ENCODE measurements around the gene CTNNA2.

The CTNNA2 gene

DNA sequence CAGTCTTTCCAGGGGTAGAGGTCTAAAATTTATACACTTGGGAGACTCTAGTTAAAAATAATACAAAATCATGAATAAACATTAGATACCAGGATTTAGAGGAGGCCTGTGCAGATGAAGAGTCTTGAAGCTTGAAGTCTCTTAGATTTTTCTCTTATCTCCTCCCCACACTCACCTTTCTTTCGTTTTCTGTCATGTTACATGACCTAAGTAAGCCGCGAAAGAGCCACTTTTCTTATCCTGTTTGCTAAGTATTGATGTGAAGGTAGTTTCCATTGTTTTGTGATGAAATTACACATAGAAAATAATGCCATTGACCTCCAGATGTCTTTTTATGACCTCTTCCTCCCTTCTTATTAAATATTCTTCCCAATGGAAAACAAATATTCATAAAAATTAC lies 423.9 kb downstream of the CTNNA2 start:
- no peak for DNase-seq

- no peak for DNase-seq
Observed at GRCh38 chr2:79938648-79939047, 425.8 kb downstream of the CTNNA2 start.

DNA sequence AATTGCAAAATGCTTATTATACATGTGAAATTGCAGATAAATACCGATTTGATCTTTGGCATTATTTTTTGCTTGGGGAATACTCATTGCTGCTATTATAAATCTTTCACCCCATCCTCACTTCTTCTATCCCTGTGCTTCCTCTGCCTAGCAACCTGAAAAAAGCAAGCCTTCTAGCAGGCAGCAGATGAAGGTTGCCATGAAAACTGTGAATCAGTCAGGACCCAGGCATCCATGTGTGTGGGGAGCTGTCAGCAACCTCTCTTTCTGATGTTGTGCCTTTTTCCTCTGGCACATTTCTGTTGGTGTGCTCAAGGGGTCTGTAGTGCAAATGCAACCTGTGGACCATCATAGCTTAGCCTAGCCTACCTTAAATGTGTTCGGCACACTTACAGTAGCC lies 427.5 kb downstream of the CTNNA2 start:
- DNase-seq: no peak

DNA sequence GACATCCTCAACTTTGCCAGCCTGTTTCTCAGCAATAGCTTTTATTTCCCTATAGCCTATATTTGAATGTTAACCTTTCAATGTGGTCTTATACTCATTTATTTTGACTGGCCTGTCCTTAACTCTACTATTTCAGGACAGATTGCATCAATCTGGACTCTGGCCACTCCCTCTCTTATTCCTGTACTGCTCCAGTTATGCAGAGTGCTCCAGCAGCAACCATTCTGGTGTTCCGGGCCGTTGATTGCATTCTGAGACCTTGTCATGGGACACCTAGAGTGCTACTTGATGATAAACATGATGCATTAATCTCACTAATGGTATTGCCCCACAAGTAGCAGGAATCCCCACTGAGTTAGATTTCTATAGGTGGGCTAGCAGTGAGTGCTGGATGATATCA lies 428.3 kb downstream of the CTNNA2 start:
- DNase-seq: no peak

DNA sequence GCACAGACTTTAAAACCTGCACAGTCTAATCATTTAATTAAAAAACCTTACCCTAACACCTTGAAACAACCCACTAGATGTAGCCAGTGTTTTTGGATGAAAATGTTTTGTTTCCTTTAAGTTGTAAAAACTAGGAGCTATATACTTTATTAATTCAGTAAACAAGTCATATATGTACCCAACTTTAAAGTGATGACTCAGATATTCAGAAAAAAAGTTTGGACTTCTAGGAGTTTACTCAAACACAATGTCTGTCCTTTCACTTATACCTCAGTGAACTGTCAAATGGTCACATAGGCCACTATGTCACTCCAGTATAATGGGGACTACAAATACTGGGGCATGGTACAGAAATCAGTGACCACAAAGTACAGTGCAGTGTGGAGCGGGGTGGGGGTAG lies 431.4 kb downstream of the CTNNA2 start:
- DNase-seq: no peak

DNA sequence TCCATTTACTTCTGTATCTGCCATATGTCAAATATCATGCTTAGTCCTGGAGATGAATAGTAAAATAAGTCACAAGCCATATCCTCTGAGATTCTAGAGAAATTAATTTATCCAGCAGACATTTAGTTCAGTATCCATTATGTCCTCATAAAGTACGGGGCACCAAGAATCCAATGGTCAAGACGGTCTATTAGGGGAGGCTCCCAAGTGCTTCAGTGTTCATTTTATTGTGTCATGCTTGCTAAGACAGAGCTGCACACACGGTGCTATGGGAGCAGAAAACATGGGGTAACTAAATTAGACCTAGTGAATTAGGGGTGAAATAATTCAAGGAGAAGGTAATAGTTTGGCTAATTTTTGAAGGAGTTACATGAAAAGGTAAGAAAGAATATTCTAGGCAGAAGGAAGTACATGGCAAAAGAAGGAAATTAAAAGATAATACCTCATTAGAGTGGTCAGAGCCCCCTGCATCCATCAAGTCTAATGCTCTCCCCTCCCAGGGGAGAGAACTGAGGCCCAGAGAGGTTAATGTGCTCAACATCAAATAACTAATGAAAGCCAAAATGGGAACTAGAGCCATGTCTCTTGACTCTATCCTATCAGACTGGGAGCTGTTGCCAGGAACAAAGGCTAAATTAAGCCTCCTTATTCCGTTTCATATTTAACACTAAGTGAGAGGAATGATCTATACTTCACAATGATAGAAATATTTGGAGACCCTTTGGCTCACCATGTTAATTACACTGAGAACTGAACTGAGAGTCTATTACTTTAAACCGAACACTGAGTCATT lies 433.0 kb downstream of the CTNNA2 start:
- DNase-seq: no peak

- no peak for DNase-seq
Observed at GRCh38 chr2:79947751-79948150, 434.9 kb downstream of the CTNNA2 start.

- DNase-seq: no peak
Observed at GRCh38 chr2:79950526-79950925, 437.7 kb downstream of the CTNNA2 start.

- no peak for DNase-seq
Observed at GRCh38 chr2:79952616-79953015, 439.8 kb downstream of the CTNNA2 start.

DNA sequence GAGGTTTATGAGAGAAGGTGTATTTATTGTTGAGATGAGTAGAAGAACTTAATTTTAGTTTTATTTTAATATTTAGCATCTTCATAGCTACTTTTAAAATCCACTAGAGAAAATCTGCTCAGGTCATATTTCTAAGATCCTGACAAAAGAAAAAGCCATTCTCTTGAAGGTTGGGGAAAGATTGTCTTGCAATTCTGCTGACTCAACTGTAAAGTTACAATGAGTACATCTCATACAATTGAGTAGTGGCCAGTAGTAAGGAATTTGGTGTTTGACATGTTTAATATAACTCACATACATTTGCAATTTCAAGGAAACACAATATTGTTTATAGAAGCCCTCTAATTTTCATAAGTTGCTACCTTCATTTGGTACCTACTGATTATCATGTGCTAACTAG lies 447.2 kb downstream of the CTNNA2 start:
- DNase-seq: no peak

DNA sequence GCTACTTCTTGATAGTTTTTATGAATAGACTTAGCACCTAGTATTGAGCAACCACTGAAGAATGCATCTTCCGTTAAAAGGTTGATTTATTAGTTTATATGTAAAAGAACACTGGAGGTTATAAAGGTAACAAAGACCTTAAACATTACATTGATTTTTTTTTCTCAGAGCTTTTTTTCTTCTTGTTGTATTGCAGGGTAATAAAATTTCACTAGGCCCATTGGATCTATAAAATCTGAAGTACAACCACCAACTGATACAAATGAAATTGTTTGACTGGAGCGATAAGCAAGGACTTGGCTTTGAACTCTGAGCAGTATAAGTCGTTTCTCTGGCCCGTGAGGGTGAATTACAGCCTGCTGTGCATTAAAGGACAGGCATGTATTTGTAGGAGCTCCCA lies 447.7 kb downstream of the CTNNA2 start:
- DNase-seq: no peak

DNA sequence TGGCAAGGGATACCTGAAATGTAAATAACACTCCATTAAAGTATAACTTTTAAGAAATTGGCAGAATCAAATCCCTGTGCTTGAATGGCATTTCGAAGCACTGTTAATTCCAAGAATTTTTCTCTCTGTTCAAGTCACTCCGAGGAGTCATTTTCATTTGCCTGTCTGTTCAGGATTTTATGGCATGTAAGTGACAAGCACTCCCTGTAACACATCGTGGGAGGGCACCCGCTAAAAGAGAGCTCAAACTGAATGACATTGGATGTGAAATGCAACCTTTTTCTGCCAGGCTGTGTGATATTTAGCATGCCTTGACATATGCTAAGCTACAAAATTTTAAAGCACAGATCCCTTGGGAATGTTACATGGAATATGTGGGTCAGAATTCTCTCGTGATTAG lies 452.1 kb downstream of the CTNNA2 start:
- no peak for DNase-seq

- no peak for DNase-seq
Observed at GRCh38 chr2:79966369-79966768, 453.5 kb downstream of the CTNNA2 start.

GRCh38 chr2:79966882-79967281 lies 454.0 kb downstream of the CTNNA2 start:
- DNase-seq: no peak

DNA sequence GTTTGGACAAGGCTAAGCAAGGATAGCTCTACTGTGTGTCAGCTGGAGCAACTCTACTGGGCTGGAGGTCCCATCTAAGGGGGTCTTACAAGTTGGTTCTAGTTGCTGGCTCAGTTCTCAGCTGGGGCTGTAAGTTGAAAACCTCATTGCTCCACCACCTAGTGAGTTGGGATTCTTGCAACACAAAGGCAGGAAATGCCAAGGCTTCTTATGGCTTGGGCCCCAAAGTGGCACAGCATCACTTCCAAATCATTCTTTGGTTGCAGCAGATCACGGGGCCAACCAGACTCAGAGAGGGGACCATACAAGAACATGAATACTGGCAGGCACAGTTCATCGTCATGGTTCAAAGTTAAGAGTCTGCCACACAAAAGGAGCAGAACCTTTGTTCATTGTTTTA lies 459.0 kb downstream of the CTNNA2 start:
- peak; percentile 54 for DNase-seq

- DNase-seq: no peak
Observed at GRCh38 chr2:79972661-79973060, 459.8 kb downstream of the CTNNA2 start.

- no peak for DNase-seq
Observed at GRCh38 chr2:79975791-79976565, 463.1 kb downstream of the CTNNA2 start.

DNA sequence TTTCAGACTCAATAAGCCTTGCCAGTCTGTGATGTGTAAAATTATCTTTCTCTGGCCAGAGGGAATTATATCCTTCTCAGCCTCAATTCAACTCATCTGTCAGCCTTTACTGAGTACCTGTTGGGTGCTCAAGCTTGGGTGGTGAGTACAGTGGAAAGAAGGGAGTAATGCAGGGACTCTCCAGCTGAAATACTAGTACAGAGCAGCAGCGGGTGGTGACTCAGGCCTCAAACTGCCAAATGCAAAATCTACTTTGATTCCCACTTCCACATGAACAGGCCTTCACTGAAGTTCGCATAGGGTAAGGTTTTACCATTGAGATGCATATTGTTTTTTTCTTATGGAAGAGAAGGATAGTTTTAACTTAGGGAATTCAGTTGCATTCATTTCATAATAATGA lies 464.9 kb downstream of the CTNNA2 start:
- DNase-seq: no peak

DNA sequence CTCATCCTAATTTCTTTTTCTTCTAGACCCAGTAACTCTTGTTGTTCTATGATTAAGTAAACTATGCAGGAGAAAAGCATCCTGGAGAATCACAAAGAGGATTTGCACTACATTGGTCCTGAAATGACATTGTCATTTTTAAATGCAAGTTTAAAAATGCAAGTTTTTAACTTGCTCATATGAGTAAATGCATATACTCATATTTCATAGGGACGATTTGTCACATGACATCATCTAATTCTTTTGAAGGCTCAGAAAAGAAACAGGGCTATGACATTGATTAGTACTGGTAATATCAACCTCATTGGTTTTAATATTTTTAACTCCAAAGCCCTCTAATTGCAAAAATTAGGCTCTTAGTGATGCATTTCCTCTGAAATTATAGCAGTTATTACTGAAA lies 467.3 kb downstream of the CTNNA2 start:
- DNase-seq: no peak

DNA sequence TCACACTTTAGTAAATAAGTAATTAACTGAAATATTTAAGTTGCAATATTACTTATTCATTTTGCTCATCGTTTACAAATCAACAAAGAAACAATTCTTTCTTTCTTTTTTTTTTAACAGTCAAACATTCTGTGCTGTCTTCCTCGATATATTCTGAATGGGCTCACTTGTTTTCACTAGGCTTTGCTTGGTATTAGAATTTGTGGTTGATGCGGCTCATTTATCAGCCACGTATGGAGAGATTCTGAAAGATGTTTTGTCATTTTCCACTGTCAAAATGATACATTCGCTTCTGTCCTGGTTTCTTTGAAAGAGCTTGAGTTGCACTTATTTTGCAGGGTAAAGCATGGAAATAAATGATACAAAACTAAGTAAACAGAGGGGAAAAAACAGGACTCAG lies 468.0 kb downstream of the CTNNA2 start:
- DNase-seq: no peak

DNA sequence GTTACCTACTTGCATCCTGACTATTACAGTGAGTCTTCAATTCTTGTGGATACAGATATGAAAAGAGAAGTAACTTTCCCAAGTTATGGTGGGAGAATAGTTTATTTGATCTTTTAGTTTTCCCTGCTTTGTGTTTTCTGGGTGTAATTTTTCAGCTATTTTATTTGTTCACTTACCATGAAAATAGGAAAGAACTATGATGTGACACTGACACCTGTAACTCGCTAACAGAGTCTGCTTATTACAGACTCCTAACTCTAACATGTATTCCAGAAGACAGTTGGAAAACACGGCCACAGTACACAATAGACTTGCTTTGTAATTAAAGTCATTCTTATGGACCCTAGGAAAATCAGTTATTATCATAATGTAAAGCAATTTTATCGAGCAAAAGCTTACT lies 468.5 kb downstream of the CTNNA2 start:
- DNase-seq: no peak

- DNase-seq: no peak
Observed at GRCh38 chr2:79982445-79982844, 469.6 kb downstream of the CTNNA2 start.

- peak; percentile 61 for DNase-seq
Observed at GRCh38 chr2:79984476-79984875, 471.6 kb downstream of the CTNNA2 start.

DNA sequence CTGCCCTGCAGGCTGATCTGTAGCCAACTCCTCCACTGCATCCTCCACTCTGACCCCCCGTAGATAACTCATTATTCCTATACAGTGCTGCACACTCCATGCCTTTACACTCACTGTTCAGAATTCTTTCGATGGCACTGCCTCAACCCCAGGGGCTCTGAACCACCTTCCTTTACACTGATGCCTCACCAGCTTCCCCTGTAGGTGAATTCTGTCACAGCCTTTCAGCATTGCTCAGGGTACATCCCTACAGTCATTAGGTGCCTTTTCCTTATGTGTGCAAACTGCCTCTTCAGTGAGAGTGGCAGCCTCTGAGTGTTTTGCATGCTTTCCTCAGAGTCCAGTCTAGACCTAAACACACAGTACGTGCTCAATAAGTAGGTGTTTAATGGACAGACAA lies 472.3 kb downstream of the CTNNA2 start:
- DNase-seq: no peak

GRCh38 chr2:79985571-79985970 lies 472.7 kb downstream of the CTNNA2 start:
- DNase-seq: no peak

Measured in EL (cell line).